ENCODE measurements around the gene UBE3A. TPM values are rescaled to one million over a fixed set of nuclear protein-coding genes. Genes with fewer than 3 reads are reported as not detected.

Gene UBE3A
- total and polyA plus RNA-seq, 2 donors (not counting 1 experiment from before 2014, with no cell fraction given) = 13.4 to 135 TPM

DNA sequence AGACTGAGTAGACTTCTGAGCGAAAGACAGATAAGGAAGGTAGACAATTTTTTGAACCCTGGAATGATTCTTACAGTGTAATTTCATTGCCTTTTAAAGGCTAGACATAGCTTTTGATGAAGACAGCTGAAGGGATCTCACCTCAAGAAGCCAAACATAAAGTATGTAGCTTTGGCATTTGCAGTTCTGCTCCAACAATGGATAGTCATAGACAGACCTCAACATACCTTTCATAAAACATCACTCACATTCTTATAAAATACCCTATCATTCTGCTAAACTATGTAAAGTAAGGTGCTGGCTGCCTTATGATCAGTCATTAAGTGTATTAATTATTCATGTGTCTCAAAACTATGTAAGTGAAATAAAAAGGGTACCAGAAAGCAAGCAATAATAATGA is 70.0 kb downstream of the UBE3A start:
- intact Hi-C loops (cut with micrococcal nuclease) = no loop called here
- no peak overlapping the region for H3K4me3 ChIP-seq (ENCODE audit: control extremely low read depth in 1 of 5, extremely low read depth in 1 of 5, insufficient read depth in 1 of 5, low read depth in 2 of 5, low read length in 4 of 5)
- H4K20me1 ChIP-seq (ENCODE audit: control insufficient read depth, insufficient read depth, low read length, poor library complexity, severe bottlenecking) = peaks cover 4% of the 10 kb centered on the region
- no peaks in the 10 kb centered on the region for H3K27me3 ChIP-seq (replicated peaks in 1 of 4; ENCODE audit: control extremely low read depth in 1 of 4, control insufficient read depth in 3 of 4, insufficient read depth in 4 of 4, low read length in 3 of 4)
- Mint-ChIP-seq H3K9me3 (ENCODE audit: insufficient read depth) (no peaks in the 10 kb centered on the region), H3K27me3 (no peaks in the 10 kb centered on the region), H3K27ac (no peak overlapping the region), H3K4me1 (peaks cover 12% of the 10 kb centered on the region), H3K4me3 (no peak overlapping the region)
- H3K9me3 ChIP-seq (ENCODE audit: control extremely low read depth in 1 of 3, control insufficient read depth in 2 of 3, insufficient read depth in 1 of 3, low read length in 2 of 3) = no peaks in the 10 kb centered on the region
- no peak overlapping the region for H2AFZ ChIP-seq (ENCODE audit: insufficient read depth, low read depth, low read length, poor library complexity, severe bottlenecking)
- DNase-seq (no peak), ATAC-seq (ENCODE audit: low read depth) (no peak)
- TF ChIP-seq EZH2 (IDR thresholded peaks at IDR 0.05; ENCODE audit: borderline replicate concordance, insufficient read depth, low read depth, low read length, poor library complexity, severe bottlenecking) = no peak
- TF ChIP-seq, protein P1, sequence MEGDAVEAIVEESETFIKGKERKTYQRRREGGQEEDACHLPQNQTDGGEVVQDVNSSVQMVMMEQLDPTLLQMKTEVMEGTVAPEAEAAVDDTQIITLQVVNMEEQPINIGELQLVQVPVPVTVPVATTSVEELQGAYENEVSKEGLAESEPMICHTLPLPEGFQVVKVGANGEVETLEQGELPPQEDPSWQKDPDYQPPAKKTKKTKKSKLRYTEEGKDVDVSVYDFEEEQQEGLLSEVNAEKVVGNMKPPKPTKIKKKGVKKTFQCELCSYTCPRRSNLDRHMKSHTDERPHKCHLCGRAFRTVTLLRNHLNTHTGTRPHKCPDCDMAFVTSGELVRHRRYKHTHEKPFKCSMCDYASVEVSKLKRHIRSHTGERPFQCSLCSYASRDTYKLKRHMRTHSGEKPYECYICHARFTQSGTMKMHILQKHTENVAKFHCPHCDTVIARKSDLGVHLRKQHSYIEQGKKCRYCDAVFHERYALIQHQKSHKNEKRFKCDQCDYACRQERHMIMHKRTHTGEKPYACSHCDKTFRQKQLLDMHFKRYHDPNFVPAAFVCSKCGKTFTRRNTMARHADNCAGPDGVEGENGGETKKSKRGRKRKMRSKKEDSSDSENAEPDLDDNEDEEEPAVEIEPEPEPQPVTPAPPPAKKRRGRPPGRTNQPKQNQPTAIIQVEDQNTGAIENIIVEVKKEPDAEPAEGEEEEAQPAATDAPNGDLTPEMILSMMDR (IDR thresholded peaks at IDR 0.05) = no peak
- POLR2A ChIA-PET = no interaction called here
- WGBS (ENCODE audit: insufficient coverage) = no CpG with 5 or more reads among the region's 1 CpG
- H3K36me3 ChIP-seq (replicated peaks in 1 of 2; ENCODE audit: control extremely low read depth in 1 of 2, control insufficient read depth in 1 of 2, extremely low read depth in 1 of 2, insufficient read depth in 2 of 2, low read length in 1 of 2) = peaks cover 0 to 29% of the 10 kb centered on the region in 2 experiments
- H3K4me1 ChIP-seq (ENCODE audit: control insufficient read depth in 2 of 2, insufficient read depth in 2 of 2, low read length in 2 of 2) = no peaks in the 10 kb centered on the region
- H3K4me2 ChIP-seq (replicated peaks; ENCODE audit: low read depth, low read length, poor library complexity, severe bottlenecking) = no peak overlapping the region
- CTCF ChIA-PET = no interaction called here
- H3K27ac ChIP-seq (ENCODE audit: low read length in 2 of 2) = no peak overlapping the region
- peaks cover 10% of the 10 kb centered on the region for H3K79me2 ChIP-seq (ENCODE audit: control insufficient read depth, insufficient read depth, low read length)
- no peak overlapping the region for H3K9ac ChIP-seq (ENCODE audit: low read length)

DNA sequence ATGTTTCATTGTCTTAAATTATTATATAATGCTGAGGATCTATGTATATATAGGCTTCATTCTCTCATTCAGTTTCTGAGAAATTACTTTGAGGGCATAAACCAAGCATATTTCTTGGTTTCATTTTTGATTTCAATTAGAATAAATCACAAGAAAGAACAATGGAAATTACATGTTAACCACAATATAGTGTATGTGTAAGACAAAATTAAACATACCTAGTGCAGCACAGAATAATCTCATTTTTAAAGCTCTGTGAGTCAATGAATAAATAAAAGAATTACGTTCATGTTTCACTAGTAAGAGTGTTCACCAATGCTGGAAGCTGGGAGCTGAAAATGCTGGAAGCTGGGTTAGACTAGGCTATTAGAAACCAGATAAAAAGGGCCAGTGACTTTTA is 72.8 kb downstream of the UBE3A start:
- Histone ChIP-seq H3K4me3 (ENCODE audit: control extremely low read depth in 1 of 5, extremely low read depth in 1 of 5, insufficient read depth in 1 of 5, low read depth in 2 of 5, low read length in 4 of 5) (no peak overlapping the region), H3K9ac (ENCODE audit: low read length) (no peak overlapping the region), H3K4me2 (replicated peaks; ENCODE audit: low read depth, low read length, poor library complexity, severe bottlenecking) (no peak overlapping the region), H4K20me1 (ENCODE audit: control insufficient read depth, insufficient read depth, low read length, poor library complexity, severe bottlenecking) (peaks cover 4% of the 10 kb centered on the region), H2AFZ (ENCODE audit: insufficient read depth, low read depth, low read length, poor library complexity, severe bottlenecking) (no peak overlapping the region), H3K27me3 (replicated peaks in 1 of 4; ENCODE audit: control extremely low read depth in 1 of 4, control insufficient read depth in 3 of 4, insufficient read depth in 4 of 4, low read length in 3 of 4) (no peaks in the 10 kb centered on the region), H3K4me1 (ENCODE audit: control insufficient read depth in 2 of 2, insufficient read depth in 2 of 2, low read length in 2 of 2) (no peaks in the 10 kb centered on the region), H3K79me2 (ENCODE audit: control insufficient read depth, insufficient read depth, low read length) (peaks cover 10% of the 10 kb centered on the region), H3K9me3 (ENCODE audit: control extremely low read depth in 1 of 3, control insufficient read depth in 2 of 3, insufficient read depth in 1 of 3, low read length in 2 of 3) (no peaks in the 10 kb centered on the region), H3K36me3 (replicated peaks in 1 of 2; ENCODE audit: control extremely low read depth in 1 of 2, control insufficient read depth in 1 of 2, extremely low read depth in 1 of 2, insufficient read depth in 2 of 2, low read length in 1 of 2) (peaks cover 0 to 17% of the 10 kb centered on the region in 2 experiments), H3K27ac (ENCODE audit: low read length in 2 of 2) (peak overlapping the region in 1 of 2 donors; percentile 3)
- H3K4me1 Mint-ChIP-seq = peaks cover 12% of the 10 kb centered on the region
- WGBS (ENCODE audit: insufficient coverage) = 100% methylated on average over 1 of the region's 1 CpG
- no peak for ATAC-seq (ENCODE audit: low read depth)
- intact Hi-C loops (cut with micrococcal nuclease) = no loop called here
- H3K9me3 Mint-ChIP-seq (ENCODE audit: insufficient read depth) = no peaks in the 10 kb centered on the region
- no peak overlapping the region for H3K27ac Mint-ChIP-seq
- TF ChIP-seq, protein P1 (IDR thresholded peaks at IDR 0.05) = no peak
- TF ChIP-seq EZH2 (IDR thresholded peaks at IDR 0.05; ENCODE audit: borderline replicate concordance, insufficient read depth, low read depth, low read length, poor library complexity, severe bottlenecking) = no peak
- no peaks in the 10 kb centered on the region for H3K27me3 Mint-ChIP-seq
- POLR2A ChIA-PET = no interaction called here
- H3K4me3 Mint-ChIP-seq = no peak overlapping the region
- CTCF ChIA-PET = no interaction called here
- DNase-seq = no peak
